ENCODE measurements around the gene ARL8B. TPM values are rescaled to one million over a fixed set of nuclear protein-coding genes. Genes with fewer than 3 reads are reported as not detected.

The ARL8B gene
- total and polyA plus RNA-seq, 10 of the 15 experiments (the other 5 are each of a cell fraction or from before 2014, with no cell fraction given) = 22.0 to 80.6 (median 43.7) TPM

DNA sequence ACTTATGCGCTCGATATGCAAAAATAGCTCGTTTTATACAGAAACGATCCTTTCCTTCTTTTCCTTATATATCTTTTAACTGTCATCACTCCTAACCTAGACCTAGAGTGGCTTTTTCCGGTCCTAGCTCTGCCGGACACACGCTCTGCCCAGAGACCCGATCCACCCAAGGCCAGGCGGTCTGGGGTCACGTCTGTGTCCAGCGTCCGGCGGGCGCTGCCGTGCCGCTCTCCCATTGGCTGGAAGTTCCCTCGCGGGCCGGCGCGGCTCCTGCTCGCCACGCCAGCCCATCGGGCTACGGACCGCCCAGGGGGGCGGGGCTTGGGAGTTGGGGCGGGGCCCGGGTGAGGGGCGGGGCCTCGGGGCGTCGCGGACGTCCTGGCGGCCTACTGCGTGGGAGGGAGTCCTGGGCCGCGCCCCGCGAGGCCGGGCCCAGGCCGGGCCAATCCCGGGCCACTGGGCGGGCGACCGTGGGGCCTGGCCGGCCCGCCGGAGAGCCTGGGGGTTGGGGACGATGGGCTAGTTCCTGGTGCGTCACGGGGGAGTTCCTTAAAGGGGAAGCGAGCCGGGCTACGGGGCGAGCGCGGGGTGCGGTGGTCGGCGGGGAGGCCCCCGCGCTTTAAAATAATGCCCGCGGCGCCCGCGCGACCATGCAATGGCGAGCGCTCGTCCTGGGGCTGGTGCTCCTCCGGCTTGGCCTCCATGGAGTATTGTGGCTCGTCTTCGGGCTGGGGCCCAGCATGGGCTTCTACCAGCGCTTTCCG, 65.2 kb downstream of the ARL8B start, which contains the start of gene EDEM1 (continued):
- TF ChIP-seq, protein P1, sequence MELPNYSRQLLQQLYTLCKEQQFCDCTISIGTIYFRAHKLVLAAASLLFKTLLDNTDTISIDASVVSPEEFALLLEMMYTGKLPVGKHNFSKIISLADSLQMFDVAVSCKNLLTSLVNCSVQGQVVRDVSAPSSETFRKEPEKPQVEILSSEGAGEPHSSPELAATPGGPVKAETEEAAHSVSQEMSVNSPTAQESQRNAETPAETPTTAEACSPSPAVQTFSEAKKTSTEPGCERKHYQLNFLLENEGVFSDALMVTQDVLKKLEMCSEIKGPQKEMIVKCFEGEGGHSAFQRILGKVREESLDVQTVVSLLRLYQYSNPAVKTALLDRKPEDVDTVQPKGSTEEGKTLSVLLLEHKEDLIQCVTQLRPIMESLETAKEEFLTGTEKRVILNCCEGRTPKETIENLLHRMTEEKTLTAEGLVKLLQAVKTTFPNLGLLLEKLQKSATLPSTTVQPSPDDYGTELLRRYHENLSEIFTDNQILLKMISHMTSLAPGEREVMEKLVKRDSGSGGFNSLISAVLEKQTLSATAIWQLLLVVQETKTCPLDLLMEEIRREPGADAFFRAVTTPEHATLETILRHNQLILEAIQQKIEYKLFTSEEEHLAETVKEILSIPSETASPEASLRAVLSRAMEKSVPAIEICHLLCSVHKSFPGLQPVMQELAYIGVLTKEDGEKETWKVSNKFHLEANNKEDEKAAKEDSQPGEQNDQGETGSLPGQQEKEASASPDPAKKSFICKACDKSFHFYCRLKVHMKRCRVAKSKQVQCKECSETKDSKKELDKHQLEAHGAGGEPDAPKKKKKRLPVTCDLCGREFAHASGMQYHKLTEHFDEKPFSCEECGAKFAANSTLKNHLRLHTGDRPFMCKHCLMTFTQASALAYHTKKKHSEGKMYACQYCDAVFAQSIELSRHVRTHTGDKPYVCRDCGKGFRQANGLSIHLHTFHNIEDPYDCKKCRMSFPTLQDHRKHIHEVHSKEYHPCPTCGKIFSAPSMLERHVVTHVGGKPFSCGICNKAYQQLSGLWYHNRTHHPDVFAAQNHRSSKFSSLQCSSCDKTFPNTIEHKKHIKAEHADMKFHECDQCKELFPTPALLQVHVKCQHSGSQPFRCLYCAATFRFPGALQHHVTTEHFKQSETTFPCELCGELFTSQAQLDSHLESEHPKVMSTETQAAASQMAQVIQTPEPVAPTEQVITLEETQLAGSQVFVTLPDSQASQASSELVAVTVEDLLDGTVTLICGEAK (IDR thresholded peaks at IDR 0.05; ENCODE audit: borderline replicate concordance) = no peak
- TF ChIP-seq BRCA1 (IDR thresholded peaks at IDR 0.05; ENCODE audit: low read depth, low read length) (no peak), IKZF2 (IDR thresholded peaks at IDR 0.05) (no peak), RBBP5 (conservative IDR thresholded peaks at IDR 0.05) (no peak), MEF2A (IDR thresholded peaks at IDR 0.05; ENCODE audit: insufficient read depth, low read depth, low read length) (no peak), CEBPB (IDR thresholded peaks at IDR 0.05; ENCODE audit: borderline replicate concordance in 1 of 2, low read depth in 2 of 2, low read length in 2 of 2) (no peak), SUZ12 (IDR thresholded peaks at IDR 0.05; ENCODE audit: unreplicated experiment) (no peak), NFXL1 (IDR thresholded peaks at IDR 0.05; ENCODE audit: borderline replicate concordance) (no peak), ZBED1 (IDR thresholded peaks at IDR 0.05; ENCODE audit: borderline replicate concordance) (no peak), SMAD5 (IDR thresholded peaks at IDR 0.05; ENCODE audit: low read depth) (no peak; the same call in 1 of the 2 replicates), KLF5 (IDR thresholded peaks at IDR 0.05; ENCODE audit: partially characterized antibody) (no peak), ZNF207 (IDR thresholded peaks at IDR 0.05; ENCODE audit: borderline replicate concordance) (no peak)
- TF ChIP-seq, protein P2, sequence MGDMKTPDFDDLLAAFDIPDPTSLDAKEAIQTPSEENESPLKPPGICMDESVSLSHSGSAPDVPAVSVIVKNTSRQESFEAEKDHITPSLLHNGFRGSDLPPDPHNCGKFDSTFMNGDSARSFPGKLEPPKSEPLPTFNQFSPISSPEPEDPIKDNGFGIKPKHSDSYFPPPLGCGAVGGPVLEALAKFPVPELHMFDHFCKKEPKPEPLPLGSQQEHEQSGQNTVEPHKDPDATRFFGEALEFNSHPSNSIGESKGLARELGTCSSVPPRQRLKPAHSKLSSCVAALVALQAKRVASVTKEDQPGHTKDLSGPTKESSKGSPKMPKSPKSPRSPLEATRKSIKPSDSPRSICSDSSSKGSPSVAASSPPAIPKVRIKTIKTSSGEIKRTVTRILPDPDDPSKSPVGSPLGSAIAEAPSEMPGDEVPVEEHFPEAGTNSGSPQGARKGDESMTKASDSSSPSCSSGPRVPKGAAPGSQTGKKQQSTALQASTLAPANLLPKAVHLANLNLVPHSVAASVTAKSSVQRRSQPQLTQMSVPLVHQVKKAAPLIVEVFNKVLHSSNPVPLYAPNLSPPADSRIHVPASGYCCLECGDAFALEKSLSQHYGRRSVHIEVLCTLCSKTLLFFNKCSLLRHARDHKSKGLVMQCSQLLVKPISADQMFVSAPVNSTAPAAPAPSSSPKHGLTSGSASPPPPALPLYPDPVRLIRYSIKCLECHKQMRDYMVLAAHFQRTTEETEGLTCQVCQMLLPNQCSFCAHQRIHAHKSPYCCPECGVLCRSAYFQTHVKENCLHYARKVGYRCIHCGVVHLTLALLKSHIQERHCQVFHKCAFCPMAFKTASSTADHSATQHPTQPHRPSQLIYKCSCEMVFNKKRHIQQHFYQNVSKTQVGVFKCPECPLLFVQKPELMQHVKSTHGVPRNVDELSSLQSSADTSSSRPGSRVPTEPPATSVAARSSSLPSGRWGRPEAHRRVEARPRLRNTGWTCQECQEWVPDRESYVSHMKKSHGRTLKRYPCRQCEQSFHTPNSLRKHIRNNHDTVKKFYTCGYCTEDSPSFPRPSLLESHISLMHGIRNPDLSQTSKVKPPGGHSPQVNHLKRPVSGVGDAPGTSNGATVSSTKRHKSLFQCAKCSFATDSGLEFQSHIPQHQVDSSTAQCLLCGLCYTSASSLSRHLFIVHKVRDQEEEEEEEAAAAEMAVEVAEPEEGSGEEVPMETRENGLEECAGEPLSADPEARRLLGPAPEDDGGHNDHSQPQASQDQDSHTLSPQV (IDR thresholded peaks at IDR 0.05) = no peak
- TF ChIP-seq, protein P3, sequence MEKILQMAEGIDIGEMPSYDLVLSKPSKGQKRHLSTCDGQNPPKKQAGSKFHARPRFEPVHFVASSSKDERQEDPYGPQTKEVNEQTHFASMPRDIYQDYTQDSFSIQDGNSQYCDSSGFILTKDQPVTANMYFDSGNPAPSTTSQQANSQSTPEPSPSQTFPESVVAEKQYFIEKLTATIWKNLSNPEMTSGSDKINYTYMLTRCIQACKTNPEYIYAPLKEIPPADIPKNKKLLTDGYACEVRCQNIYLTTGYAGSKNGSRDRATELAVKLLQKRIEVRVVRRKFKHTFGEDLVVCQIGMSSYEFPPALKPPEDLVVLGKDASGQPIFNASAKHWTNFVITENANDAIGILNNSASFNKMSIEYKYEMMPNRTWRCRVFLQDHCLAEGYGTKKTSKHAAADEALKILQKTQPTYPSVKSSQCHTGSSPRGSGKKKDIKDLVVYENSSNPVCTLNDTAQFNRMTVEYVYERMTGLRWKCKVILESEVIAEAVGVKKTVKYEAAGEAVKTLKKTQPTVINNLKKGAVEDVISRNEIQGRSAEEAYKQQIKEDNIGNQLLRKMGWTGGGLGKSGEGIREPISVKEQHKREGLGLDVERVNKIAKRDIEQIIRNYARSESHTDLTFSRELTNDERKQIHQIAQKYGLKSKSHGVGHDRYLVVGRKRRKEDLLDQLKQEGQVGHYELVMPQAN (conservative IDR thresholded peaks at IDR 0.05) = peak; percentile 50; the same call in 1 of the 2 replicates

All from GM12878 (cell line).